Cortex of kidney (tissue), 1 donor: ENCODE results near the gene REXO5.
"Not testable (repeated sequence)": the region's sequence is repeated elsewhere in the genome, so short reads cannot be mapped to it uniquely, and the experiment has no call there.

Source experiments
- DNase-seq: peaks from one replicate; lab custom pipeline; 2025; lab: John Stamatoyannopoulos, UW

REXO5 gene

GRCh38 chr16:20849589-20850390 is 43.5 kb downstream of the REXO5 start:
- no peak for DNase-seq

- DNase-seq, result no peak
Observed at GRCh38 chr16:20850981-20851380, 44.7 kb downstream of the REXO5 start.

- DNase-seq, result no peak
Observed at GRCh38 chr16:20851601-20852000, 45.3 kb downstream of the REXO5 start.

- no peak for DNase-seq
Observed at GRCh38 chr16:20853143-20853542, 46.8 kb downstream of the REXO5 start.

- DNase-seq, result no peak
Observed at GRCh38 chr16:20853981-20854620, 47.8 kb downstream of the REXO5 start.

- no peak for DNase-seq
Observed at GRCh38 chr16:20854963-20855362, 48.6 kb downstream of the REXO5 start.

GRCh38 chr16:20857281-20857680 is 51.0 kb downstream of the REXO5 start:
- DNase-seq, result no peak

GRCh38 chr16:20859229-20859628 is 52.9 kb downstream of the REXO5 start:
- no peak for DNase-seq

GRCh38 chr16:20859699-20860098 is 53.4 kb downstream of the REXO5 start:
- DNase-seq, result no peak

GRCh38 chr16:20860361-20860760 is 54.0 kb downstream of the REXO5 start:
- DNase-seq, result no peak

- DNase-seq, result not testable (repeated sequence)
Observed at GRCh38 chr16:20860995-20861394, 54.7 kb downstream of the REXO5 start.

- no peak for DNase-seq
Observed at GRCh38 chr16:20862162-20862960, 56.0 kb downstream of the REXO5 start.

GRCh38 chr16:20864376-20864775 is 58.0 kb downstream of the REXO5 start:
- DNase-seq, result not testable (repeated sequence)

GRCh38 chr16:20865420-20866131 is 59.2 kb downstream of the REXO5 start:
- DNase-seq, result no peak

- DNase-seq, result no peak
Observed at GRCh38 chr16:20866145-20866772, 59.9 kb downstream of the REXO5 start.

GRCh38 chr16:20866801-20867200 is 60.5 kb downstream of the REXO5 start:
- no peak for DNase-seq

GRCh38 chr16:20867585-20867984 is 61.3 kb downstream of the REXO5 start:
- no peak for DNase-seq

GRCh38 chr16:20868890-20869289 is 62.6 kb downstream of the REXO5 start:
- DNase-seq, result no peak

- DNase-seq, result no peak
Observed at GRCh38 chr16:20870122-20870820, 63.9 kb downstream of the REXO5 start.

GRCh38 chr16:20871258-20871657 is 64.9 kb downstream of the REXO5 start:
- no peak for DNase-seq
